Gastrocnemius medialis (tissue), 4 donors: ENCODE data around the gene GIN1. TPM values are rescaled to one million over a fixed set of nuclear protein-coding genes. Genes with fewer than 3 reads are reported as not detected.
"Not testable (repeated sequence)": the region's sequence is repeated elsewhere in the genome, so short reads cannot be mapped to it uniquely, and the experiment has no call there.

Source experiments
- ATAC-seq, 2 donors: fragments of 150-250 bp; one replicate each; pipeline ENCODE4 v1.9.1; 2016
- DNase-seq, 2 donors: peaks; one replicate each; pipeline ENCODE4 v3.0.0-alpha.2; 2019
- H3K27ac ChIP-seq, 4 donors: fragments of 200-600 bp; sonication (generic); 1 replicate in 1 of 4; 2 replicates in 3 of 4; pipeline ENCODE4 v1.5.1; 2016 to 2018; ENCODE audit warnings: mild to moderate bottlenecking in 2 of 4, moderate library complexity in 1 of 4
- H3K27me3 ChIP-seq, 3 donors: fragments of 200-600 bp; sonication (generic) in 2 of 3; 1 replicate in 1 of 3; 2 replicates in 2 of 3; pipeline versions ENCODE4 v1.5.1 to v1.6.0; 2016 to 2019; ENCODE audit warnings: mild to moderate bottlenecking in 1 of 3, moderate library complexity in 1 of 3
- H3K36me3 ChIP-seq, 2 donors: fragments of 200-600 bp; sonication (generic) in 1 of 2; one replicate each; pipeline ENCODE4 v1.5.1; 2017 to 2018
- H3K4me1 ChIP-seq, 2 donors: fragments of 200-600 bp; sonication (generic) in 1 of 2; one replicate each; pipeline ENCODE4 v1.5.1; 2016 to 2017; ENCODE audit warnings: mild to moderate bottlenecking in 2 of 2
- H3K4me3 ChIP-seq, 4 donors: fragments of 200-600 bp; sonication (generic) in 3 of 4; 1 replicate in 1 of 4; 2 replicates in 3 of 4; pipeline ENCODE4 v1.5.1; 2016 to 2019; ENCODE audit warnings: mild to moderate bottlenecking in 2 of 4
- H3K9me3 ChIP-seq, 3 donors: fragments of 200-600 bp; sonication (generic) in 2 of 3; 1 replicate in 1 of 3; 2 replicates in 2 of 3; pipeline ENCODE4 v1.5.1; 2016 to 2019
- POLR2A ChIP-seq, 2 donors: fragments of 450-650 bp; IDR thresholded peaks; one replicate each; pipeline ENCODE4 v1.6.1; 2017; ENCODE audit warnings: antibody characterized with exemption in 2 of 2, mild to moderate bottlenecking in 2 of 2, moderate library complexity in 2 of 2
- in situ Hi-C, 4 donors: fragments of 200-750 bp; cut with MboI; loops; one replicate each; pipeline versions ENCODE4 v1.15.0 to v1.8.0; 2017; ENCODE audit warnings: low sequenced_read_pairs in 4 of 4
- intact Hi-C: fragments of 100-400 bp; cut with DNase I; formaldehyde crosslinking; loops from one replicate; pipeline ENCODE4 v1.15.1; 2023; ENCODE audit warnings: low total_unique reads
- total RNA-seq, 4 donors: library from RNA; depleted of rRNA; stranded (reverse); fragments of >200 nt; gene quantifications; one replicate each; pipeline versions ENCODE4 v1.1.0 to v1.2.3, GENCODE V29; 2016
- TF ChIP-seq, protein P1 (sequence below), 5 experiments: fragments of 450-650 bp in 3 of 5; fragments of 200-600 bp in 2 of 5; sonication (generic) in 2 of 5; IDR thresholded peaks in 4 of 5; conservative IDR thresholded peaks in 1 of 5; 1 replicate in 4 of 5; 2 replicates in 1 of 5; pipeline ENCODE4 v1.5.1; 2016 to 2019; ENCODE audit warnings: antibody characterized with exemption in 5 of 5, mild to moderate bottlenecking in 3 of 5, moderate library complexity in 3 of 5

The GIN1 gene
- total RNA-seq, 4 donors from 2014 or later, result 4.6 to 11.2 (median 6.9) TPM

DNA sequence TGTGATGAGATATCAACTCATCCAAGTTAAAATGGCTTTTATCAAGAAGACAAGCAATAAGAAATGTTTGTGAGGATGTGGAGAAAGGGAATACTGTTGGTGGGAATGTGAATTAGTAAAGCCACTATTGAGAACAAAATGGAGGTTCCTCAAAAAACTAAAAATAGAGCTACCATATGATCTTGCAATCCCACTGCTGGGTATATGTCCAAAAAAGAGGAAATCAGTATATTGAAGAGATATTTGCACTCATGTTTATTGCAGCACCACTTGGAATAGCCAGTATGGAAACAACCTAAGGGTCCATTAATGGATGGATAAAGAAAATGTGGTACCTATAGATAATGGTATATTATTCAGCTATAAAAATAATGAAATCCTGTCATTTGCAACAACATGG is 25.3 kb upstream of the GIN1 start:
- Histone ChIP-seq H3K4me1 (no peaks in the 10 kb centered on the region), H3K36me3 (peaks cover 0 to 11% of the 10 kb centered on the region in 2 donors), H3K27me3 (no peaks in the 10 kb centered on the region), H3K4me3 (no peak overlapping the region), H3K9me3 (no peaks in the 10 kb centered on the region), H3K27ac (no peak overlapping the region)
- intact Hi-C loops (loop anchor here (10.0 kb wide), 1 partner anchor 610 kb away; no protein-coding TSS in a partner anchor), in situ Hi-C loops (loop anchor here in 2 of 4 donors (25.0 kb wide), 1 partner anchor 458 kb away; no protein-coding TSS in a partner anchor)
- TF ChIP-seq, protein P1, sequence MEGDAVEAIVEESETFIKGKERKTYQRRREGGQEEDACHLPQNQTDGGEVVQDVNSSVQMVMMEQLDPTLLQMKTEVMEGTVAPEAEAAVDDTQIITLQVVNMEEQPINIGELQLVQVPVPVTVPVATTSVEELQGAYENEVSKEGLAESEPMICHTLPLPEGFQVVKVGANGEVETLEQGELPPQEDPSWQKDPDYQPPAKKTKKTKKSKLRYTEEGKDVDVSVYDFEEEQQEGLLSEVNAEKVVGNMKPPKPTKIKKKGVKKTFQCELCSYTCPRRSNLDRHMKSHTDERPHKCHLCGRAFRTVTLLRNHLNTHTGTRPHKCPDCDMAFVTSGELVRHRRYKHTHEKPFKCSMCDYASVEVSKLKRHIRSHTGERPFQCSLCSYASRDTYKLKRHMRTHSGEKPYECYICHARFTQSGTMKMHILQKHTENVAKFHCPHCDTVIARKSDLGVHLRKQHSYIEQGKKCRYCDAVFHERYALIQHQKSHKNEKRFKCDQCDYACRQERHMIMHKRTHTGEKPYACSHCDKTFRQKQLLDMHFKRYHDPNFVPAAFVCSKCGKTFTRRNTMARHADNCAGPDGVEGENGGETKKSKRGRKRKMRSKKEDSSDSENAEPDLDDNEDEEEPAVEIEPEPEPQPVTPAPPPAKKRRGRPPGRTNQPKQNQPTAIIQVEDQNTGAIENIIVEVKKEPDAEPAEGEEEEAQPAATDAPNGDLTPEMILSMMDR (IDR thresholded peaks at IDR 0.05 in 4 of 5, conservative IDR thresholded peaks at IDR 0.05 in 1 of 5), result no peak
- no peak for TF ChIP-seq POLR2A (IDR thresholded peaks at IDR 0.05)
- ATAC-seq (no peak), DNase-seq (no peak)

GRCh38 chr5:103142132-103142531 is 22.2 kb upstream of the GIN1 start:
- not testable (repeated sequence) for H3K36me3 ChIP-seq, H3K9me3 ChIP-seq, DNase-seq, ATAC-seq, H3K27ac ChIP-seq, H3K4me3 ChIP-seq, H3K4me1 ChIP-seq, H3K27me3 ChIP-seq
- intact Hi-C loops, result loop anchor here (10.0 kb wide), 1 partner anchor 607 kb away; no protein-coding TSS in a partner anchor
- in situ Hi-C loops, result loop anchor here in 2 of 4 donors (25.0 kb wide), 1 partner anchor 455 kb away; no protein-coding TSS in a partner anchor

- in situ Hi-C loops, result loop anchor here in 2 of 4 donors (25.0 kb wide), 1 partner anchor 452 kb away; no protein-coding TSS in a partner anchor
- Histone ChIP-seq H3K9me3 (no peaks in the 10 kb centered on the region), H3K27ac (no peak overlapping the region), H3K4me1 (no peaks in the 10 kb centered on the region), H3K4me3 (no peak overlapping the region), H3K36me3 (peaks cover 0 to 4% of the 10 kb centered on the region in 2 donors), H3K27me3 (no peaks in the 10 kb centered on the region)
- peak; percentile 60 to 87 for ATAC-seq
- intact Hi-C loops, result no loop called here
- DNase-seq, result peak; percentile 29 to 60
- TF ChIP-seq POLR2A (IDR thresholded peaks at IDR 0.05), result no peak
- TF ChIP-seq, protein P1 (IDR thresholded peaks at IDR 0.05 in 4 of 5, conservative IDR thresholded peaks at IDR 0.05 in 1 of 5), result peak; percentile 73 to 89 (median 80)
These were observed 19.4 kb upstream of the GIN1 start for GRCh38 chr5:103139264-103139865.

- Histone ChIP-seq H3K27me3 (no peaks in the 10 kb centered on the region), H3K9me3 (no peaks in the 10 kb centered on the region), H3K4me1 (no peaks in the 10 kb centered on the region), H3K36me3 (peaks cover 0 to 4% of the 10 kb centered on the region in 2 donors), H3K27ac (no peak overlapping the region), H3K4me3 (no peak overlapping the region)
- in situ Hi-C loops (loop anchor here in 2 of 4 donors (25.0 kb wide), 1 partner anchor 451 kb away; no protein-coding TSS in a partner anchor), intact Hi-C loops (no loop called here)
- no peak for ATAC-seq
- TF ChIP-seq, protein P1 (IDR thresholded peaks at IDR 0.05 in 4 of 5, conservative IDR thresholded peaks at IDR 0.05 in 1 of 5), result no peak
- TF ChIP-seq POLR2A (IDR thresholded peaks at IDR 0.05), result no peak
- DNase-seq, result no peak
These were observed 18.3 kb upstream of the GIN1 start for GRCh38 chr5:103138202-103138690.

GRCh38 chr5:103135461-103135860 is 15.5 kb upstream of the GIN1 start:
- intact Hi-C loops, result no loop called here
- H3K9me3 ChIP-seq, result no peaks in the 10 kb centered on the region
- no peaks in the 10 kb centered on the region for H3K27me3 ChIP-seq
- TF ChIP-seq, protein P1 (IDR thresholded peaks at IDR 0.05 in 4 of 5, conservative IDR thresholded peaks at IDR 0.05 in 1 of 5), result no peak
- in situ Hi-C loops, result loop anchor here in 2 of 4 donors (25.0 kb wide), 1 partner anchor 448 kb away; no protein-coding TSS in a partner anchor
- no peaks in the 10 kb centered on the region for H3K4me1 ChIP-seq
- ATAC-seq, result no peak
- H3K36me3 ChIP-seq, result peaks cover 0 to 4% of the 10 kb centered on the region in 2 donors
- H3K4me3 ChIP-seq, result no peak overlapping the region
- no peak for DNase-seq
- H3K27ac ChIP-seq, result no peak overlapping the region
